SIG-M5 treated with dmso at 0.1 percent for 504 hours (cell line): ENCODE data around the gene ZBTB6.

Experiments used
- DNase-seq: peaks from one replicate; lab custom pipeline; 2025; ENCODE audit not compliant: unreplicated experiment; lab: John Stamatoyannopoulos, UW

The ZBTB6 gene

DNA sequence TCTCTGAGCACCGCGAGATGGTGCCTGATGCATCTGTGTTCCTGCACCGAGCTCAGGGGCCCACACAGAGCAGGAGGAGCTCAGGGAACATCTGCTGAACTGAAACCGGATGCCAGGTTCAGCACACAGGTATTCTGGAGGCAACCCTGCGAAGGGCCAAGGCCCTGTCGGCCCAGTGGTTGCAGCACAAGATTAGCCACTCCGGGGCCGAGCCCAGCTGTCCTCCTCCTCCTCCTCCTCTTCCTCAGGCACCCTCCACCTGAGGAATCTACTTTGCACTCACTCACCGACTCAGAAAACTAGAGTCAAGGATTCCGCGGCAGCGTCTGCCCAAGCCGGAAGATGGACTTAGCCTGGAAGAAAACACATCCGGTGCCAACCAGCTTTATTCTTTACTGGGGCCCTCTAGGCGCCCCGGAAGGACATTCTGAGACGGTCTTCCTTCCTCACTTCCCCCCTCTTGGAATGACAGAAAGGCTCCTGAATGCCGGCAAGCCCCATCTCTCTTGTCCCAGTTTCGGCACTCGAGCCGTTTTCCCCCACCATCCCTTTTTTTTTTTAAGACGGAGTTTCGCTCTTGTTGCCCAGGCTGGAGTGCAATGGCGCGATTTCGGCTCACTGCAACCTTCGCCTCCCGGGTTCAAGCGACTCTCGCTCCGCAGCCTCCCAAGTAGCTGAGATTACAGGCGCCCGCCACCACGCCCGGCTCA, at the start of gene ZBTB6:
Gene ZBTB6 (minus strand): TSS at position 360 of the 710 bp plus-strand sequence. CDS start 1,251 bp downstream, outside the sequence.
- DNase-seq = peak; percentile 86

- DNase-seq = no peak
Observed at GRCh38 chr9:122961139-122961538, 48.0 kb upstream of the ZBTB6 start.

- DNase-seq = no peak
Observed at GRCh38 chr9:122955961-122956360, 42.8 kb upstream of the ZBTB6 start.

- no peak for DNase-seq
Observed at GRCh38 chr9:122954253-122954691, 41.1 kb upstream of the ZBTB6 start.

DNA sequence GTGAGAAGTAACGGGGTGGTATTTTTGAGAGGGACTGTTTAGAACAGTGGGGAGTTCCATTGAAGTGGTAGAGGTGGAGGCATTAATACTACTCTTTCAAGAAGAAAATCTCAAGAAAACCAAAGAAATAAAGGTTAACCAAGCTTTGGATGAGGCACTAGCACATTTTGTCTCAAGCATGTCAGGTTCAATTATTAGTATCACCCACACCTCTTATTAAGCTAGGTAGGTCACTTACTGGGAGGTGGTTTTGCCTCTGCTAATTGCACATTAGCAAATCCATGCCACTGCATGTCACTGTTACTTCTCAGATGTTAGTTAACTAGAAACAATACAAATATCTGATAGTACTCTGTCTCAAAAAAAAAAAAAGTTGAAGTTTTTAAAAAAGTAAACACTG, 37.9 kb upstream of the ZBTB6 start:
- DNase-seq = no peak

GRCh38 chr9:122950263-122950662, 37.1 kb upstream of the ZBTB6 start:
- DNase-seq = no peak

DNA sequence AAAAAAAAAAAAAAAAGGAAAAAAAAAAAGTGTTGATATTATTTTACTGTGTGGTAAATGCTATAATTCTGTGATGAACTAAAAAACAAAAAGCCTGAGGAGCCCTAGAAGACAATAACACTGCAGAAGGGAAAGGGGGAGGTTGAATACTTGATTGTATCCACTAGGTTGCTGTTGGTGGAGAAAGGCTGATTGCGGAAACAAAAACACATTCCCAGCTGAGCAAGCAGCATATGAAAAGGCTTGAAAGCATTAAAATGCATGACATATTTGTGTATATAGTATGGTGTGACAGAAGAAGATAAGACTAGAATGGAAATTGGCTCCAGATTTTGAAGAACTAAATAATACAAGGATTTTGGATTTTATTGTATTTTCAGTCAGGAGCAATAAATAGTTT, 36.6 kb upstream of the ZBTB6 start:
- no peak for DNase-seq

DNA sequence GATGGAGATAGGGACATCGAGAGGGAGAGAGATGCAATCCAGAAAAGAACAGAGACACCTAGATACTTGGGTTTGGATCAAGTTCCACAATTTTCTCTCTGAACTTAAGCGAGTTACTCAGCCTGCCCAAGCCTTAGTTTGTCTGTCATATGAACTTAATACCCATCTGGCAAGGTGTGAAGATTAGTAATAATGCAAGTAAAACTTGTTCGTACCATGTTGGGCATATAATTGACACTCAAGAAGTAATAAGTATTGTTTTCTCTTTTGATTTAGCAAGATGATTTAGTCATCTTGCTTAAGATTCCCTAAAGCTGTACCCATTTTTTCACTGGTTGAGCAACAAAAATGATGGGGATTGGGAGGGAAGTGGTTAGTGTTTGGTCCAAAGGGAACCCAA, 35.2 kb upstream of the ZBTB6 start:
- no peak for DNase-seq

DNA sequence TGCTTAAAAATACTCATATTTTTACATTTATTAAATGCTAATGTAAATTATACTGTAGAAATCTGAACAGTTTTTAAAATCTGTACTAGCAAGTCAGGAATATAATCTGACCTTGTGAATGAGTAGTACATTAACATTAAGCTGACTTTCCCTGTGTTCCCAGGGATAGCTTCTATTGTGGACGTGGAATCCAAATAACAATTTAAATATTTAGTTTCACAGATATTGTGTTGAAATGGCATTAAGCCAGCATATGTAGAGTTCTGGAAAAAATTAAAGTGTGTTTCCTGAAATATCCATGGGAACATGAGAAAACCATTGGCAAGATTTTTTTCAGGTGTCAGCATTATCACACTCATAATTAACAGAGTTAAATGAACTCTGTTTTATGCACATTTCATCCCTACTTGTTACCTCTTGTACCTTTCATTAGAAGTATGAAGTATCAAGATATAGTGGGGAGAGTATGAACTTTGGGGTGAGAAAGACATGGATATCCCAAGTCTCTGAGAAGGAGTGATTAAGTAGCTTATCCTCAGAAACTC, 33.4 kb upstream of the ZBTB6 start:
- no peak for DNase-seq

DNA sequence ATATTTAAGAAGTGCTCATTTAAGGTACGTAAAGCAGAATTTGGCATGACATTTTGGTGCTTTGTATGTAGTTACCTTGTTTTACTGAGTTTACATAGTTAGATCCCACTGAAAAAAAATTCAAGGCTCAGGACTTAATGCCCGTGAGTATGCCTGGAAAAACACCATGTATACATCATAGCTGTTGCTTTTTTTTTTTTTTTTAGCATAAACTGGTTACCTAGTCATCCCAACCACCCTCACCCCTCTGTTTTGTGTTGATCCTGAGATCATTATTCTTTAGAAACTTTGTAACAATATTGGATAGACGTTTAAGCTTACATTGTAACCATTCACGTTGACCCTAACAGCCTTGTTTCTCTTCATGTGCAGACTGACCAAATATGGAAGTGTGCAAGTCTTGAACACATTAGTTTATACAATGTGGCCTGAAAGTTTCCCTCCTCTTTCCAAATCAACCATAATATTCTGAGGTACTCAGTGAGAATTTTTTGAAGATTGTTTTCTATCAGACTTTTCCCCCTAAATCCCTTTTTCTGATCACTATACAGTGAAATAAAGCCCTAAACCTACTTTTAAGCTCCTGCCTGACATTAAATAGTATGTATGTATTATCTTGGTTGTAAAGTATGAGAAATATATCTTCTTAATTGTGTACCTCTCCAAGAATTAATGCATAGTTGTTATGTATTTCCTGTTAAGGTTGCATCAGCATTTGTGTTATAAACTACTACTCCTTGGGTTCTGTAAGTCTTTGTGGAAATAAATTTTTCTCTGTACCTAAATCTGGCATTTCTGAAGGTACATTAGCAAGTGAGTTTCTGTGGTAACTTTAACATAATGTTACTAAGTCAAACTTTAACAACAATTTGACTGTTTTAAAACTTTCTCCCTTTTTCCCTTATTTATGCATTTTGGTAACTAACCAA, 32.1 kb upstream of the ZBTB6 start:
- DNase-seq = no peak

DNA sequence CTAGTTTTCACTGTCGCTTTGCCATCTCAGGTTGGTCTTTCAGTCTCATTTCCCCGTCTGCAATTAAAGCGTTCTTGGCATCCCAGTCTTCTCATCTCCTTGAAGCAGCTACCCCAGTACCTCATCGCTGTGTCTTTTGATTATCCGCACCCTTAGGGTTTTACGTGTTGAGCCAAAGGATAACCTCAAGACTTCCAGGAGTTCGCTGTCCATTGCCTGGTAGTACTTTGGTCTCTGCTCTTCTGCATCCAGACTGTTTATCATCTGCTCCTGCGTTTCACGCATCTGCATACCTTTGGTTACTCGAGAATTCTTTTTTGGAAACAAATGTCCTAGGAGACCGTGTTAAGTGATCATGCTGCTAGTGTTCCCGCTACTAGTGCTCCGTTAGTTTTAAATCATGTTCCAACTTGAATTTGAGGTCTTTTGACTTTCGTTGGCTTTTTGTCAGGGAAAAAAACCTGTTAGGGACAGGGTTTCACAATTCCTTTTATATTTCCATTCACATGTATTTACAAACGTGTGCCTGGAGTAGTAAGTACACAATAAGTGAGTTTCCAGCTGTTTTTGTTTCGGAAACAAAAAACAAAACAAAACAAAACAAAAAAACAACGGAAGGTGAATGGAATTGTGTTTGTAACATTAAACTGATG, 28.6 kb upstream of the ZBTB6 start:
- DNase-seq = peak; percentile 33

DNA sequence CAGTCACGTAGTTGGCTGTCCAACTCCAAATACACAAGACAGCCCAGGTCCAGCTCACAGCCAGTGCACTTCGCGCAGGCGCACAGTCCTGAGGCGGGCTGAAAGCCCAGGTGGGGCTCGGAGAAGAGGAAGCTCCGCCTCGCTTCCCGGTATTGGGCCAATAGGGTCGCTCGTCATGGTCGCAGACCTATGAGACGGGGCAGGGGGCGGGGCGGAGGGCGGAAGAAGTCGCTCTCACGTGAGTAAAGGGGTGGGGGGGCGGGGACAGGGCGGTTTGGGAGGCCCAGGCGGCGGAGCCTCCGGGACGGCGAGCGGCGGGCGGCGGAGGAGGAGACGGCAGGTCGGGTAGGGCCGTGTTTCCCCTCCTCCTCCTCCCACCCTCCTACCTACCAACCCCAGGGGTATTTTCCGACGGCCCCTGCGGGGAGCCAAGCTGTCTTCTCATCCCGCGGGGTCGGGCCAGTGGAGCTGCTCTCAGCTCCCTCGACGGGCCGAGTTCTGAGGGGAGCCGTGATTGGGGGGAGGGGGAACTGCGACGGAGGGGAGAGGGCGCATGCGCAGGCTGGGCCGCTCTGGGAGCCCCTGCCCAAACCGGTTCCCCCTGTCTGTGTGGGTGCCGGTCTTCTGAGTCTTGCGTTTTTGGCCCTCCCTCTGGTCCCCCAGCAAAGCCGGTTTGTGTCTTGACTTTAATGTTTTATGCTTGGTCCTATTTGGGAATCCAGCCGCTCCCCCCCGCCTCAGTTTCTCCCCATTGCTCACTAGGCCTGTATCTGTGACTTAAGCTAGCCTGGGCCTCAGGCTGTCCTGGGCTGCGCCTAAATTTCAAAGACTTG, 27.8 kb upstream of the ZBTB6 start, which contains the start of gene RABGAP1:
Gene RABGAP1 (plus strand): TSS at position 272 of the 833 bp plus-strand sequence. CDS start 16,040 bp downstream, outside the sequence.
- DNase-seq = peak; percentile 97

GRCh38 chr9:122940454-122940748, 27.3 kb upstream of the ZBTB6 start:
- no peak for DNase-seq

DNA sequence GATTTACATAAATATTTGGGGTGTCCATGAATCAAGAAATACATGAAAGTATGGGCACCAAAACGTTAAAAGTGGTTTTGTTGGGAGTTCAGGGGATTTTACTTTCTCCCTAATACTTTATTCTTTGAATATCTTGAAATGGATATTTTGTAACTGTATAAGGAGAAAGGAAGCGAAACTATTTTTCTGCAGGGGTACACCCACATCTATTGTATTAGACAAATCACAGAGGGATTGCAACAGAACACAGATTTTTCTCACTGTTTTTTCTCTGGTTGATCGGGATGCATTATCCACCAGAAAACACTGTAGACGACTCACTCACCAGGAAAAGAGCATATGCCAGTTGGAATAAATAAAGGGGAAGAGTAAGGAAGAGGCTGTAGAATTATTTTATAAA, 26.5 kb upstream of the ZBTB6 start:
- DNase-seq = peak; percentile 19

- DNase-seq = no peak
Observed at GRCh38 chr9:122936883-122937282, 23.8 kb upstream of the ZBTB6 start.

GRCh38 chr9:122936464-122936863, 23.3 kb upstream of the ZBTB6 start:
- no peak for DNase-seq

- peak; percentile 92 for DNase-seq
Observed at GRCh38 chr9:122931226-122932121, 18.4 kb upstream of the ZBTB6 start, which contains the start of gene ZBTB26. ZBTB26 (minus strand) TSS chr9:122931512; CDS start chr9:122919934, 11,578 bp downstream.

DNA sequence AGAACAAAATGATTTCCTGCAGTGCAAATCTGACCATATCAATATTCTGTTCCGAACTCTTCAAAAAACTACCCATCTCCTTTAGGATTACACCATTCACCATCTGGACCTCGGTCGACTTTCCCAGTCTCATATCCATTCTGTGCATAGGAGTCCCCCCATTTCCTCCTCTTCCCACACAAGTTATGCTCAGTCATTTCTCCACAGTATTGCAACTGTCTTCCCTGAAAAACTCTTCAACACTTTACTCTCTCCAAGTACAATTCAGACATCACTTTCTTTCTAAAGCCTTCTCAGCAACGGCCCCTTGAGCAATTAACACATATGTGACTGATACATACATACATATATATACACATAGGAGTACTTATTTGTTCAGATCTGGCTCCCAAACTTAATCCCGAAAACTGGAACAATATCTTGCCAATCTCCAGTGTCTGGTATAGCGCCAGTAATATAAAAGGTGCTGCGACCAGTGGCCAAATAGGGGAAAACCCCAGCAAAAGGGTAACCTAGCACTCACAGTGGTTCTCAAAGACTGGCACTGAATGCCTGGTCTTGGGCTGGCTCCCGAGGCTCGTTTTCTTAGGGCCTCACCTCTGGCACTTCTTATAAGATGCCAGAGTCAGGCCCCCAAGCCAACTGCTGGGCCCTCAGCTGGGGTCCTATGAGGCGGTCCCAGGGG, 17.6 kb upstream of the ZBTB6 start:
- no peak for DNase-seq
